ENCODE results near the gene PHKB.

The PHKB gene

DNA sequence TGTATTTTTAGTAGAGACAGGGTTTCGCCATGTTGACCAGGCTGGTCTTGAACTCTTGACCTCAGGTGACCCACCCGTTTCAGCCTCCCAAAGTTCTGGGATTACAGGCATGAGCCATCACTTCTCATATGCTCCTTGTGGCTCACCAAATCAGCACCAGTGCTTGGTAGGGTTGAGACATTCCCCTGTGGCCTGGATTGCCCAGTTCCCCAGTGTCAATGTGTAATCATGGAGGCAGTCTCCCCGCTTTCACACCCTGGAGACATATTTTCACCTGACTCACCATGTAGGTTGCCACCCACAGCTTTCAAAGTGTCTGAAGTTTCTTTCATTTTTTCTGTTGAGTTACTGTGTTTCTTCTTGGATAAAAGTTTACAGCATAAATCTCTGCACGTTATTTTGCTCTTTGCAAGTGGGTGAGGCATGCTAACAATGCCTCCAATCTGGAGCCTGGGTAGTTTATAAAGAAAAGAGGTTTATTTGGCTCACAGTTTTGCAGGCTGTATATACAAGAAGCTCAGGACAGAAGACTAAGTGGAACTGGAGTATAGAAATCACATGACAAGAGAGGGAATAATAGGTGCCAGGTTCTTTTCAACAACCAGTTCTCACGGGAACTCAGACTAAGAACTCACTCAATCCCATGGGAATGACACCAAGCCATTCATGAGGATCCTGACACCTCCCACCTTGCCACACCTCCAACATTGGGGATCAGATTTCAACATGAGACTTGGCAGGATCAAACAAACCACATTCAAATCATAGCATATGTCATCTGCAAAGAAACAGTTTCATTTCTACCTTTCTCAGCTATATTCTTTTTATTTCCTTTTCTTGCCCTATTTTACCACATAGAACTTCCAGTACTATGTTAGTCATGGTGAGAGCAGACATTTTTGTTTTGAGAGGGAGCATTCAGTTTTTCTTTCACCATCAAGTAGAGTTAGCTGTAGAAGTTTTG lies 113.2 kb downstream of the PHKB start:
- POLR2A ChIA-PET: interaction anchor here (0.6 kb wide), 1 partner anchor 49 kb away, joined by 3 read pairs; no protein-coding TSS in a partner anchor

DNA sequence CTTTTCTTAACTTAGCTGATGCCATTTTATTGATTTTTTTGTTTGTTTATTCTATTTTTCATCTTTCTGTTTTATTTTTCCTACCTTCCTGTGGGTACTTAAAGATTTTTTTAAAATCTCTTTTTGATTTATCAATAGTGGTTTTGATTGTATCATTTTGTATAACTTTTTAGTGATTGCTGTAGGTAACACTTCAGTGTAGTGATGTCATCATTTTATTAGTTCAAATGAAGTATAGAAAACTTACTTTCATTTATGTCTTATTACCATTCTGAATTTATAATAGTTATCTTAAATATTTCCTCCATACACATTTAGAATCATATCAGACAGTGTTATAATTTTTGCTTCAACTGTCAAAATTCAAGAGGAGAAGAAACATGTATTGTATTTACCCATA lies 115.9 kb downstream of the PHKB start:
- TF ChIP-seq, protein P1, sequence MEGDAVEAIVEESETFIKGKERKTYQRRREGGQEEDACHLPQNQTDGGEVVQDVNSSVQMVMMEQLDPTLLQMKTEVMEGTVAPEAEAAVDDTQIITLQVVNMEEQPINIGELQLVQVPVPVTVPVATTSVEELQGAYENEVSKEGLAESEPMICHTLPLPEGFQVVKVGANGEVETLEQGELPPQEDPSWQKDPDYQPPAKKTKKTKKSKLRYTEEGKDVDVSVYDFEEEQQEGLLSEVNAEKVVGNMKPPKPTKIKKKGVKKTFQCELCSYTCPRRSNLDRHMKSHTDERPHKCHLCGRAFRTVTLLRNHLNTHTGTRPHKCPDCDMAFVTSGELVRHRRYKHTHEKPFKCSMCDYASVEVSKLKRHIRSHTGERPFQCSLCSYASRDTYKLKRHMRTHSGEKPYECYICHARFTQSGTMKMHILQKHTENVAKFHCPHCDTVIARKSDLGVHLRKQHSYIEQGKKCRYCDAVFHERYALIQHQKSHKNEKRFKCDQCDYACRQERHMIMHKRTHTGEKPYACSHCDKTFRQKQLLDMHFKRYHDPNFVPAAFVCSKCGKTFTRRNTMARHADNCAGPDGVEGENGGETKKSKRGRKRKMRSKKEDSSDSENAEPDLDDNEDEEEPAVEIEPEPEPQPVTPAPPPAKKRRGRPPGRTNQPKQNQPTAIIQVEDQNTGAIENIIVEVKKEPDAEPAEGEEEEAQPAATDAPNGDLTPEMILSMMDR (IDR thresholded peaks at IDR 0.05; ENCODE audit: control extremely low read depth, extremely low read depth, low read depth, missing control alignments): no peak
- no peak for DNase-seq (ENCODE audit: extremely low spot score)
- POLR2A ChIA-PET: no interaction called here
- CTCF ChIA-PET: no interaction called here

More for the DNA sequence above, 113.2 kb downstream of the PHKB start:
- CTCF ChIA-PET: interaction anchor here (1.4 kb wide), 1 partner anchor 27 kb away, joined by 3 read pairs; no protein-coding TSS in a partner anchor
- DNase-seq (ENCODE audit: extremely low spot score): peak; percentile 18
- TF ChIP-seq, protein P1 (IDR thresholded peaks at IDR 0.05; ENCODE audit: control extremely low read depth, extremely low read depth, low read depth, missing control alignments): no peak

DNA sequence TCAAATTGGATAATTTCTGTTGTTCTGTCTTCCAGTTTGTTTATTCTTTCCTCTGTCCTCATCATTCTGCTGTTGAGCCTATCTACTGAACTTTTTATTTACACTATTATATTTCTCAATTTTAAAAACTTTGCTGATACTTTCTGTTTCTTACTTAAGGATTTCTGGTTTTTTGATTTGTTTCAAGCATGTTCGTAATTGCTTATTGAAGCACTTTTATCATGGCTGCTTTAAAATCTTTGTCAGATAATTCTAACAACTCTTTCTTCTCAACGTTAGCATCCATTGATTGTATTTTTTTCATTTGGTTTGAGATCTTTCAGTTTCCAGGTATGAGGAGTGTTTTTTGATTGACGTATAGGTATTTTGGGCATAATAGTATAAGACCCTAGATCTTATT lies 116.9 kb downstream of the PHKB start:
- TF ChIP-seq, protein P1 (IDR thresholded peaks at IDR 0.05; ENCODE audit: control extremely low read depth, extremely low read depth, low read depth, missing control alignments): no peak
- POLR2A ChIA-PET: no interaction called here
- CTCF ChIA-PET: no interaction called here
- DNase-seq (ENCODE audit: extremely low spot score): no peak

DNA sequence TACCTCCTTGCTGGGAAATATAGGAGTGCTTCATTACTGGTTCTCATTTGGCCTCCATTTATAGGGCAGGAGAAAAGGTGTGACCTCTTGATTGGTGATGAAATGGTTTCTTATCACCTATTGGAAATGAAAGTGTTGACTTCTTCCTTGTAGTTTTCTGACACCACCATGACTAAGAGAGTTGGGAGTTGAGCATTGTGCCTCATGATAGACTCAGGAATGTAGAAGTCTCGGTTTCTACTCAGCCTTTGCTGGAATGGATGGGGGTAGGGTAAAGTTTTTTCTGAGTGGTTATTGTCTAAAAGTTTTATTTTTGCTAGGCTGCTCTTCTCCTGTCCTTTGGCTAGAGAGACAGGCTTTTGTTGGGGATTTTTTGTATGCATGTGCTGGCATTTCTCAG lies 117.4 kb downstream of the PHKB start:
- no peak for DNase-seq (ENCODE audit: extremely low spot score)
- TF ChIP-seq, protein P1 (IDR thresholded peaks at IDR 0.05; ENCODE audit: control extremely low read depth, extremely low read depth, low read depth, missing control alignments): no peak
- POLR2A ChIA-PET: no interaction called here
- CTCF ChIA-PET: no interaction called here

DNA sequence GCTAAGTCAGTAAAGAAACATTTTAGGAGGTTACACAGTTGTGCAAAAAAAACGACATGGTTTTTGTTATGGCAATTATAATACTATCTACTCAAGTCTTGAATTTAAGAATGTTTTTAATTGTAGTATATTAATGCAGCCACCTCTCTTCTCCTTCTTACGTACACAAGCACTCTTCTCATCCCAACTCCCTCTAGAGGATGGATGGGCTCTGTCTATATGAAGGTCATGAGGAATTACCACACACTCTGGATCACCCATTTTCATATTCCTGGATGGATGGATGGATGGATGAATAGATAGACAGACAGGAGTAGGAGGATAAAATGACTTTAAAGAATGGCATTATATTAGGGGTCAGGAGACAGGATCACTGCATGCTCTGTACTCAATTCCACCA lies 120.0 kb downstream of the PHKB start:
- CTCF ChIA-PET: interaction anchor here (1.5 kb wide), 1 partner anchor 11 kb away, joined by 3 read pairs; no protein-coding TSS in a partner anchor
- TF ChIP-seq, protein P1 (IDR thresholded peaks at IDR 0.05; ENCODE audit: control extremely low read depth, extremely low read depth, low read depth, missing control alignments): no peak
- POLR2A ChIA-PET: no interaction called here
- no peak for DNase-seq (ENCODE audit: extremely low spot score)

DNA sequence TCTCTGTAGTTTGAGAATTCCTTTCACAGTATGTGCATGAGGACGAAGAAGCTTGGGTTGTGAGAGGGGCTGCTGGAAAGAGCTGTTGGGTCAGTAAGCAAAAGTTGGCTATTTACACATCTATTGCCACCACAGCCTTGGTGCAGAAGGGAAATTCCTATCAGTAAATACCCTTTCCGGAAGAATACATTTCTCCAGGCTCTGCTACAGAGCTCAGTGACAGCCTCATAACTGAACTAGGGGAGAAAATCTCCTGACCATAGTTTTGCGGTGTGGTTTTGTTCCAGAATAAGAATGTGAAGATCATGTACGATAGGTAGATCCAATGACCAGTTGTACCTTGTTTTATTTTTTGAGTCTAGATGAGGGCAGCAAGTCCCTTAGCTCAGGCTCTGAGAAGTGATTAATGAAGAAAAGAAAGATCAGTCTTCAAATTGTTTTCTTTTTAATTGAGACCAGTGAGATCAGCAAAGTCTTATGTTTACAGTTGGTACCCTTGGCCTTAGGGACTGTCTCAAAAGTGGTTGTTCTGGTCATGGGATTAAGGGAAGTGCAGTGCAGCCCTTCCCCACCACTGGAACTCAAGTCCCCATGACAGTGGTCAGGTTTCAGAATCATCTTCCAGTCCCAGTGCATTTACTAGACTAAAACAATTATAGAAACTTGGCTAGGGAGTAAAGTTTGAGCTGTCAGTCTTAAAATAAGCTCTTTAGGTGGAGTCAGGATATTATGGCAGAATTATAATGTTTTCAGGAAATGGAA lies 123.5 kb downstream of the PHKB start:
- no peak for DNase-seq (ENCODE audit: extremely low spot score)
- ChIA-PET CTCF (interaction anchor here (0.6 to 2.3 kb wide), 5 partner anchors 8 to 39 kb away, joined by 3 to 6 read pairs (median 3); no protein-coding TSS in a partner anchor), POLR2A (no interaction called here)
- TF ChIP-seq, protein P1 (IDR thresholded peaks at IDR 0.05; ENCODE audit: control extremely low read depth, extremely low read depth, low read depth, missing control alignments): no peak

All from GM10248 (cell line).